DOHH2 (cell line): ENCODE results near the gene NFIA.

Experiments used
- CTCF ChIP-seq: fragments of 200-600 bp; sonication (generic); IDR thresholded peaks from one replicate; pipeline ENCODE4 v1.5.1; 2014; ENCODE audit warnings: antibody characterized with exemption, mild to moderate bottlenecking, low read depth, low read length; ENCODE audit not compliant: poor library complexity, severe bottlenecking
- EZH2phosphoT487 ChIP-seq: fragments of 200-600 bp; sonication (generic); IDR thresholded peaks from 2 replicates; pipeline ENCODE4 v1.6.1; 2017; ENCODE audit warnings: borderline replicate concordance, mild to moderate bottlenecking, antibody characterized with exemption, low read length, moderate library complexity, mixed read lengths

- no peak for TF ChIP-seq CTCF
- no peak for TF ChIP-seq EZH2phosphoT487
These were observed 375.2 kb downstream of the NFIA start for GRCh38 chr1:61457526-61458040.
